ENCODE data around the gene PHF21A. TPM values are rescaled to one million over a fixed set of nuclear protein-coding genes. Genes with fewer than 3 reads are reported as not detected.
"Not testable (repeated sequence)": the region's sequence is repeated elsewhere in the genome, so short reads cannot be mapped to it uniquely, and the experiment has no call there.

PHF21A gene
- total and polyA plus RNA-seq, 12 donors = 9.6 to 48.0 (median 35.9) TPM

DNA sequence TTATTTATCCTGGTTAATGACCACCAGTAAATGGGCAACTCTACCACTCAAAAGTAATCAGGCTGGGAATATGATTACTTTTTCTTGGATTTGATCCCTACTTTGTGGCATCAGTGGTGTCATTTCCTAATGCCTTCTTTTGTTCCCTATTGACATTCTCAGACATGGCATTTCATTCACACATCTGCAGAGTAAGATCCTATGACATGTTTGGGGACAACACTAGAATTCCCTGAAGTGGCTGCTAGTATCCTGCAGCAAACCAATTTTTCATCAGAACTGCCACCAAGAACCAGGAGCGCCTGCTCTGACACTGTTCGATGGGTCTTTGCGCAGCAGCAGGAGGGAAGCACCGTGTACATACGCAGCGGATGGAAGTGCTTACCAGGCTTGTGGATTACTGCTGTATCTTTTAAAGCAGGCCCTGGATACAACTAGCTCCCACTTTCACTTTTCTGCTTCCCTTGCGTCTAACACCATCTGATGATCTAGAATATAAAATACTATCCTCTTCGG is 101.1 kb downstream of the PHF21A start:
- intact Hi-C loops (cut with DNase I) = no loop called here
- no peaks in the 10 kb centered on the region for H3K9me3 ChIP-seq
- H3K27ac ChIP-seq = no peak overlapping the region
- H3K4me3 ChIP-seq = no peak overlapping the region
- no peaks in the 10 kb centered on the region for H3K4me1 ChIP-seq
- DNase-seq (no peak), ATAC-seq (no peak)
- 97% methylated on average over 8 of the region's 8 CpGs for WGBS, 2 donors
- TF ChIP-seq CTCF (IDR thresholded peaks at IDR 0.05) = no peak
- peaks cover 0 to 19% (median 0%) of the 10 kb centered on the region in 9 donors for H3K36me3 ChIP-seq
- no peaks in the 10 kb centered on the region for H3K27me3 ChIP-seq

DNA sequence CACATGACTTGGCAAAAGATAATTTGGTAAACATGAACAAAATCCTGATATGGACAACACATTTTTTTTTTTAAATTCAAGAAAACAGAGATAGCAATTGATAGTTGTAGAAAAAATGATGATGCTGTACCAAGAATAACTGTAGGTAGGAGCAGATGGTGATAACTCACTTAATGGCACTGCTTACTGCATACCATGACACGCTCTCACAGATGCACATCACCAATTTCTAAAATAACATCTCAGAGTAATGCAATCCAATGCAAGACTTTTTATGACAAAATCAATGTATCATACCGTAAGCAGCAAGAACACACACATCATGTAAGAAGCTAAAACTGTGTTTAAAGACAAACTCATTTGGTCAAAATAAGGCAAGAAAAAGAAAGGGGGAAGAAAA is 102.6 kb downstream of the PHF21A start:
- intact Hi-C loops (cut with DNase I) = loop anchor here in 1 of 10 donors (10.0 kb wide), 1 partner anchor 54 kb away; no protein-coding TSS in a partner anchor
- Histone ChIP-seq H3K27ac (no peak overlapping the region), H3K27me3 (no peaks in the 10 kb centered on the region), H3K4me1 (no peaks in the 10 kb centered on the region), H3K4me3 (no peak overlapping the region), H3K36me3 (peaks cover 0 to 19% (median 0%) of the 10 kb centered on the region in 9 donors), H3K9me3 (peaks cover 0 to 5% (median 0%) of the 10 kb centered on the region in 11 donors)
- 96 to 97% methylated on average over 2 of the region's 2 CpGs for WGBS, 2 donors
- DNase-seq = no peak
- no peak for ATAC-seq
- TF ChIP-seq CTCF (IDR thresholded peaks at IDR 0.05) = no peak

GRCh38 chr11:46017341-46017740 is 103.9 kb downstream of the PHF21A start:
- peaks cover 0 to 15% (median 0%) of the 10 kb centered on the region in 9 donors for H3K36me3 ChIP-seq
- intact Hi-C loops (cut with DNase I) = loop anchor here in 1 of 10 donors (10.0 kb wide), 1 partner anchor 53 kb away; no protein-coding TSS in a partner anchor
- WGBS, 2 donors = 86 to 95% methylated on average over 1 of the region's 1 CpG
- DNase-seq (no peak), ATAC-seq (no peak)
- H3K27ac ChIP-seq = no peak overlapping the region
- no peak overlapping the region for H3K4me3 ChIP-seq
- no peaks in the 10 kb centered on the region for H3K27me3 ChIP-seq
- no peak for TF ChIP-seq CTCF (IDR thresholded peaks at IDR 0.05)
- H3K4me1 ChIP-seq = no peaks in the 10 kb centered on the region
- H3K9me3 ChIP-seq = peaks cover 0 to 5% (median 0%) of the 10 kb centered on the region in 11 donors

DNA sequence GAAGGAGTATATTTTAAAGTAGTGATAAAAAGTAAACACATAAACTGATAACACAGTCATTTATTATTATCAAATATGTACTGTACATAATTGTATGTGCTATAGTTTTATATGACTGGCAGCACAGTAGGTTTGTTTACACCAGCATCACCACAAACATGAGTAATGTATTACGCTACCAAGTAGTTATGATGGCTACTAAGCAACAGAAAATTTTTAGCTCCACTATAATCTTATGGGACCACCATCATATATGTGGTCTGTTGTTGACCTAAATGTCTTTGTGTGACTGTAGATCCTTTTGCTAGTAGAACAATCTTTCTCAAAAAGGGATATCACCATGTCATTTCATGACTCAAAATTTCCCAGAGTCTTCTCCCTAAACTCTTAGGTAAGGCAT is 105.3 kb downstream of the PHF21A start:
- Histone ChIP-seq H3K4me1 (no peaks in the 10 kb centered on the region), H3K9me3 (peaks cover 0 to 5% (median 0%) of the 10 kb centered on the region in 11 donors), H3K27ac (no peak overlapping the region), H3K27me3 (no peaks in the 10 kb centered on the region), H3K4me3 (no peak overlapping the region), H3K36me3 (peaks cover 0 to 4% (median 0%) of the 10 kb centered on the region in 9 donors)
- DNase-seq (no peak), ATAC-seq (no peak)
- intact Hi-C loops (cut with DNase I) = loop anchor here in 1 of 10 donors (10.0 kb wide), 1 partner anchor 51 kb away; no protein-coding TSS in a partner anchor
- WGBS, 2 donors = 95 to 98% methylated on average over 1 of the region's 1 CpG
- no peak for TF ChIP-seq CTCF (IDR thresholded peaks at IDR 0.05)

GRCh38 chr11:46014168-46014567 is 107.1 kb downstream of the PHF21A start:
- not testable (repeated sequence) for H3K27ac ChIP-seq, DNase-seq, ATAC-seq, H3K9me3 ChIP-seq, H3K36me3 ChIP-seq, H3K4me3 ChIP-seq, H3K27me3 ChIP-seq
- peaks cover 0 to 15% (median 6%) of the 10 kb centered on the region in 9 donors for H3K4me1 ChIP-seq
- intact Hi-C loops (cut with DNase I) = loop anchor here in 1 of 10 donors (10.0 kb wide), 1 partner anchor 49 kb away; no protein-coding TSS in a partner anchor

All from heart right ventricle (tissue), 16 donors.